ENCODE results near the gene GPC6.
A peak's percentile ranks its signal among the peaks of the same experiment; 100 is the strongest.
"Not testable (repeated sequence)": the region's sequence is repeated elsewhere in the genome, so short reads cannot be mapped to it uniquely, and the experiment has no call there.

The GPC6 gene

DNA sequence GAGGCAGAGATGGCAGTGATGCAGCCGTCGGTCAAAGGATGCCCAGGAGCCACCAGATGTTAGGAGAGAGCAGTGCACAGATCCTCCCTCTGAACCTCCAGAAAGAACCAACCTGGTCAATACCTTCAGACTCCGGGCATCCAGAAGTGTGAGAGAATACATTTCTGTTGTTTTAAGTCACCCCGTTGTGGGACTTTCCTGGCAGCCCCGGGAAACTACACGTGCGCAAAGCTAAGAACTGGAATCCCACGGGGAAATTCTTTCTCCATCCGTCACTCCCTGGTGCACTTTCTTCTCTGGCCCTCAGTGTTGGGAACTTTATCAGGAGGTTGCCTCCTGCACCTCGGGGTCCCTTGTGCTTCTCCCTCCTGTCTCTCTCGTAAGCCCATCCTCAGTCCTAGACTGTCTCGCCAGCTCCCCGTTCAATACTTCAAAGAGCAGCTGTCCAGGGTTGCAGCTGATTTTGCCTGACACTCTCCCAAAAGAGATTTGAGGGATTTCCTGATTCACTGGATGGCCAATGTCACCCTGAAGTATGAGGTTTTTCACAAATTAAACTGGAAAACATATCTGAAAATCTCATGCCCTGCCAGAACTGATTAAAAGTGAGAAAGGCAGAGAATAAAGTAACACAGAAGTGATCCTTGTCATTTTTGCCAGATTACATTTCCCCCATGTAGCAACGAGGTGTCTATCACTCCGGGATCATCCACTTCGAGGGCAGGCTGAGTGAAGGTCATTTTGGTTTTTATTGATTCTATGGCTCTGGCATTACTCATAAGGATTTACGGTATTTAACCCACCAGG is 1116.0 kb downstream of the GPC6 start:
- no peak for DNase-seq

DNA sequence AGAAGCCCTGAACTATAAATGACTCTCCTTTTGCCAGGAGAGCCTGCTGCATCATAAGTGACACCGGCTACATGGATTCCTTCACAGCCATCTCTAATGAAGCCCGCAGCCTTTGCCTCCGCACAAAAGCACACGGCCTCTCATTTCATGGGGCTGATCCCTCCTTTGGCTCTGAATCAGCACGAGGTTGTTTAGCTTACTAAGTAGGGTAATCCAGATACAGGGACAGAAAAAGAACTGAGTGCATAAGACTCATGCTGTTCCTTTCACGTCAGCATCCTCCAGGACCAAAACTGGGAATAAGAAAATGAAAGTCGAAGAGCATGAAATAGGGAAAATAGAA is 1116.6 kb downstream of the GPC6 start:
- no peak for DNase-seq

DNA sequence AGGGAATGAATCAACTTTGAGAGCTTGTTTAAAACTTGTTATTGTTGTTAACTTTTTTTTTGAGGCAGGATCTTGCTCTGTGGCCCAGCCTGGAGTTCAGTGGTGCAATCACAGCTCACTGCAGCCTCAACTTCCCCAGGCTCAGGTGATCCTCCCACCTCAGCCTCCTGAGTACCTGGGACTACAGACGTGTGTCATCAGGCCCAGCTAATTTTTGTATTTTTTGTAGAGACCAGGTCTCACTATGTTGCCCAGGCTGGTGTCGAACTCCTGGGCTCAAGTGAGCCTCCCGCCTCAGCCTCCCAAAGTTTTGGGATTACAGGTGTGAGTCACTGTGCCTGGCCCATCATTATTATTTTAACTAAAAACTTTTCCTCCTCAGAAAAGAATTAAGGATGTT is 1117.1 kb downstream of the GPC6 start:
- not testable (repeated sequence) for DNase-seq

DNA sequence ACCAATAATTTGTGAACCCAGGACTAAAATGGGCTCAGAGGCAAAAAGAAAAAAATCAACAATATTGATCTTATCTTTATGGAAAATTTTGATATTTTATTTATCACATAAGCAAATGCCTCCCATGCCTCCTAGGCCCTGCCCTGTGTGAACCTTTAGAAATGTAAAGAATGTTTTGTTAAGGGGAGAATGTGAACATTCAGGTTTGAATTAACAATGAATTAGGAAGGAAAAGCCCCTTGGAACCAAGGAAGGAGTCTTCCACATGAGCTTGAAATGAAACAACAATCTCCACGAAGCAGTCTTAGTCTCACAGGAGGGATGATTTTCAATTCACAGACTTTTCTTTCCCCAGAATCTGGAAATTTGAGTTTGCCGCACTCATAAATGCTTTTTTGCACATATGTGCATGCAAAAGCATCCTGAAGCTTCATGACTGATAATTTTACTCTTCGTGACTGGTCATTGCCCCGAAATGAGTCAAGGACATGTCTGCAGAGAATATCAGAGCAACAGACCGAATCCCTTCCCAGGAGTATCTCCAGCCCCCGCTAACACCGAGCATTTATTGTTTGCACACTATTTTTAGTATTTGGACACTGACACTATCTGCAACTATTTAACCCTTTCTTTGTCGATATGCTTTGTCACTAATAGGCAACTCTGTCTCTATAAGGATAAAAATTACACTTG is 1117.7 kb downstream of the GPC6 start:
- DNase-seq: no peak

DNA sequence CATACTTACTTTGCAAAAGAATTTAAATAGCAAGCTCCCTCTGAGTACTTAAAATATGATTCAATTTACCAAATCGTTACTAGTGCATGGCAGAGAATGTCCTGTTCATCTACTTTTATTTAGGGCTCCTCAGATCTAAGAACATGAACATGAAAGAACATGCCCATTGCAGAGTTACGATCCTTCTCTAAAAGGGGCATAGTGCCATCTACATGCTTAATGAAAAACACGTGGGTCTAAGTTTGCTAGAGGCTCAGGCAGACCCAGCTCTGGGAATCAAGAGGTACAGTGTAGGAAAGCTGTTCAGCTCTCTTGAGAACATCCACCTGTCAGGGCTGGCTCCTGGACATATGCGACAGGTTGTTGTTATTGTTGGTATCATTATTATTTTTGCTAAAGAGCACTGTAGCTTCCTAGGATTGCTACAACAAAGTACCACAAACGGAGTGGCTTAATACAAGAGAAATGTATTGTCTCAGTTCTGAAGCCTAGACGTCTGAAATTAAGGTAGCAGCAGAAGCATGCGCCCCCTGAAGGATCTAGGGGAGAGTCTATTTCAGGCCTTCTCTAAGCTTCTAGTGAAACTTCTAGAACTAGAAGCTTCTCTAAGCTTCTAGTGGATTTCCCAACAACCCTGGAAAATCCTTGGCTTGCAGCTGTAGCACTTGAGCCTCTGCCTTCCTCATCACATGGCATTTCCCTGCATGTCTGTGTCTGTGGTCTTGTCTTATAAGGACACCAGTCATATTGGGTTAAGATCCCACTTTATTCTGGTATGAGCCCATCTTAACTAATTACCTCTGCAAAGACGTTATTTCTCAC is 1119.0 kb downstream of the GPC6 start:
- DNase-seq: peak in 1 of 2 donors; percentile 1

DNA sequence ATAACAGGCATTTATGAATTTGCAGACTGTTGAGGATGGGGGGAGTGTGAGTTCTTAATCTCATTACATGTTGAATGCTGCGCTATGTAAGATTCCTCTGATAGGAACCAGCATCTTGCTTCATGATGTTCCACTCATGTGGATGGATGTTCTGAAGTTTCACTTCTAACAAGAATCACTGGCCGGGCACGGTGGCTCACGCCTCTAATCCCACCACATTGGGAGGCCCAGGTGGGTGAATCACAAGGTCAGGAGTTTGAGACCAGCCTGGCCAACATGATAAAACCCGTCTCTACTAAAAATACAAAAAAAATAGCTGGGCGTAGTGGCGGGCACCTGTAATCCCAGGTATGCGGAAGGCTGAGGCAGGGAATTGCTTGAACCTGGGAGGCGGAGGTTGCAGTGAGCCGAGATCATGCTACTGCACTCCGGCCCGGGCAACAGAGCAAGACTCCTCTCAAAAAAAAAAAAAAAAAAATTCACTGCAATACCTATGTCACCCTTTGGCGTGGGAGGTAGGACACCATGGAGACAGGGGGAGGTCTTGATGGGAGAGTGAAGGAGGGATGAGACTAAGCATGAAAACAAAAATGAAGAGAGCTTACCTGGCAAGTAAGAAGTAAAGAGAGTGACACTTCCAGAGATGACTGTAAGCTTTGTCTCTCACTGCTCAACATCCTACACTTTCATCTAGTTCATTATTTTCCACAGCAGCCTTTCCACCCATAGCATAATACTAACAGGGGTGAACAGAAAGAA is 1119.8 kb downstream of the GPC6 start:
- no peak for DNase-seq

DNA sequence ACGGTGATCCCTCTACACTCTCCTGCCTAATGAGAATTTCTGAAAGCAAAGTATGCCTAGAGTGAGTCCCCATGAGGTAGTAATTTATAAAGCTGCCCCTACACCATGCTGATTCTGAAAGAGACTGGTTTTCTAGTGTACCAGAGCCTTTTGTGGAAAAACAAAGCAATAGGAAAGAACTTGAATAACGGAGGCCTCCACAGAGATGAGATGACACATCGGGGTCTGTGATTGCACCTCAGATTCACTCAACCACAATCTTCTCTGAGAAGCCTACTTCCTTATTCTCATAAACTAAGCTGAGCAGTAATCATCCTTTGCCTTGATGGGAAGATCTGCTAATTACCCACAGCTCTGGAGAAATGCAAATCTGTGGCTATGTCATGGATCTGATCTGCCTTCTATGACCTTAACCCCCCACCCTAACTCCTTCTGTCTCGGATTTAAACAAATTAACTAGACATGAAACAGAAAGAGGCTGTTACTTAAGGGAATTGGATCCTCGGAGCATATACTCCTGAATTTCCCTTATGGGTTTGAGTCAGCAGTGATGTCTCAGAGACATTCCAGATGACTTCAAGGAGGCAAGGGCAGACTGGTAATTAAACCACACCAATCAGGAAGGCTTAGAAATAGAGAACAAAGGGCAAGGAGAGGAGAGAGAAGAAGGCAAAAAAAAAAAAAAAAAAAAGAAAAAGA is 1124.8 kb downstream of the GPC6 start:
- DNase-seq: no peak

DNA sequence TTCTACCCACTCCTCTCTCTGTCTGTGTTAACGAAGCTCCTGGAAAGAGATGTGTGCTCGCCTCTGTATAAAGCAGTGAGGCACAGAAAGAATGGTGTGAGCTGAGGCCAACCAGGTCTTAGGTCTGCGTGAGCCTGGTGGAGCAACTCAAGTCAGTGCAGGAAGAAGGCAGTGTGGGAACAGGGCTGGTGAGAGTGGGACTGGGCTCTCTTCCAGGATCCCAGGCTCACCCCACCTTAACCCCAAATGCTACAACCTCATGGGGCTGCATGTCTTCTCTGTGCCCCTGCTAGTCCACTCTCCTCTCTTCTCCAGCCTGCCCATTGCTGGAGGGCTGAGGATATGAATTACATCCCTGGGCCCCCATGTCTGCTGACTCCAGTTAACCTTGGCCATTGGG is 1125.5 kb downstream of the GPC6 start:
- no peak for DNase-seq

DNA sequence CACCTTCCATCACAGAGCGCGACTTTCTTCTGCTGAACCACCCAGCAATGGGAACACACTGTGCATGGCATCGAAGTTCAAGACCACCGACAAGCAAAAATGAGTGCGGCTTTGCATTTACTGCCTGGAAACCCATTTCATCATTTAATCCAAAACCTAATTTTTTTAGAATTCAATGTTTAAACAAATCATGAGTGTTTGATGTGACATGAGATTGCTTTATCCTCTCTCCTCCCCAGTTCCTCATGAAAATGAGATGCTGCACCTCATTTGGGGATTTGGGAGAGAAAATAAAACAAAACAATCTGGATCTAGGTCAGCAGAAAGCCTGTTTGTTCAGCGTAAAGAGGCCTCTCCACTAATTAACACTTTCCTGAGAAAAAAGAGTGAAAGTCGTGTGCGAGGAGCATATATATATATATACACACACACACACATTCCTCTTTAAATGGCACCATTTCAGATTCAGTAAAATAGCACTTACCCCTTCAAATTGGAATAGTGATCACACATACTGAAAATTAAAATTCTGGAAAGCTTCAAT is 1126.6 kb downstream of the GPC6 start:
- no peak for DNase-seq

DNA sequence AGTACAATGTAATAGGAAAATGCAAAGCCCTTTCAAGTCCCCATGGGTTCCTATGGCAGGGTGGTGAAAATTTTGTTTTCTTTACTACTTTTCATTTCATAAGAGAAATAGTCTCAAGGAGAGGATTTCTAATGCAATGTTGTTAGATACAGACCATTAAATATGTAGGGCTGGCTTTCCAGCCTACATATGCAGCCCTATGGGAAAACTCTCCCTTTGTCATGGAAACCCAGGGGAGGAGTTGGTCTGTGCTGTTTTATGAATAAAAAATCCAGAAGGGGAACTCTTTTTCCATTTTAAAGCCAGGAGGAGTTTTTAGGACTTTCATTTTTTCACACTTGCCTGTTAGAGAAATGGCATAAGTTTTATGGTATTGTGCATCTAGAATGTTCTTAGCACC is 1133.3 kb downstream of the GPC6 start:
- DNase-seq: no peak

DNA sequence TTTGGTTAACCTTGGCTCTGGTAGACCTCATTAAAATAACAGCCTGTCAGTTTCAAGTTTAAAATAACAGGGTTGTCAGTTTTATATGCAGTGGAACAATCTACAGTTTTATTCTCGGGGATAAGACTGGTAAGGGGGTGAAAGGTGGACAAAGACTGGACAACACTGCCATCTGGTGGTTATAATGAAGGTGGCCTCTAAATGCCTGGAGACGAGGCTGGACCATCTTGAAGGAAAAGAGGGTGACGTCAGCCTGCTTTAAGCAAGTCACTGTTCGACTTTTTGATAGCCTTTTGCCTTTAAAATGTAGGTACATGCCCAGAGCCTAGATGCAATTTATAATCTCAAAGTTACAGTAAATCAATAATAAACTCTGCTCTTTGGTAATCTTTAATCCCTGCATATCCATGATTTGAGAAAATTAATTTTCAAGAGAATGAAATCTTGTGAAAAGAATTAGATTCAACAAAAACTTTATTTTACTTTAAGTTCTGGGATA is 1135.9 kb downstream of the GPC6 start:
- peak; percentile 76 to 77 for DNase-seq

DNA sequence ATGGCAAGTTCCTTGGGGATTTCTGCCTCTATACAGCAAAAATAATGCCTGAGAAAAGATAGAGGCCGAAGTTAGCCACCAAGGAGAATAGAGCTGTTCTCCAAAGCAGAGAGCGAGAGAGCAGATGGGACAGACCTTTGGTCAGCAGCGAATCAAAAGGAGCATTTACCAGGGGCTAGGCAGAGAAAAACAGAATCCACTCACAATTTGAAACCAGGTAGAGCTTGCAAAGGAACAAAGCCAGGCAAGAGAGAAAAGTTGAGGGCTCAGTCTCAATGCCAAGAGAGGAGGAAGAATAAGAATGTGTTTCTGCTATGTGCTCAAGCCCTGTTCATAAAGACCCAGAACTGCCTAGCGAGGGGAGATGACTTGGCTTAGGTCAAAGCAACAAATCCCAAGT is 1140.1 kb downstream of the GPC6 start:
- DNase-seq: no peak

DNA sequence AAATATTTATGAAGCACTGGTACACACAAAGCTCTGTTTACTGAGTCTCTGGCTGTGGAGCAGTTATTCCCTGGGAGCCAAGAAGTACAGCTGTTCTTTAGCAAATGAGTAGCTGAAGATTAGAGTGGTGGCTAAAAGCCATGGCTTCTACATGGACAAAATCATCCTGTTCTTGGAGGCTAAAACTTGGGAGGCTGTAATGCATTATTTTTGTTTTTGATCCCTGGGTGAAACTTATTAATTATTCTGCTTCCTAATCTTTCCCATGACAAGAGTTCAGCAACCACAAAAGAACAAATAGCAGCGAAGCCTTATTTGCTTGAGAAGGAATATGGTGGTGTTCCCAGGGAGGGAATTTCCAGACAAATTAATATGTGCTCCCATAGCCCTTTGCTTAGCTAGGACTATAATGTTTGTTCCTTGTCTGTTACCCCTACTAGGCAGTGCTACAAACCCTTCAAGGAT is 1143.4 kb downstream of the GPC6 start:
- DNase-seq: no peak

DNA sequence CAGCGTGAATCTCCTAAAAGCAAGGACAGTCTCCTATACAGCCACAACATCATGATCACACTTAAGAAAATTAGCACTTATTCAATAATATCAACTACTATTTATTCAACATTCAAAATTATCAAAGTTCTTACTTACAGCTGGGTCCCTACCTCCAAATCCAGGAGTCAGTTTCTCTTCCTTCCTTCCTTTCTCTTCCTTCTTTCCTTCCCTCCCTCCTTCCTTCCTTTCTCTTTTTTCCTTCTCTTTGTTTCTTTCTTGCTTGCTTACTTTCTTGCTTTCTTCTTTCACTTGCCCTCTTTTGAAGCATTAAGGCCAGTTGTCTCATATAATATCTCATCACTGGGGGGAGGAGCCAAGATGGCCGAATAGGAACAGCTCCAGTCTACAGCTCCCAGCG is 1145.2 kb downstream of the GPC6 start:
- no peak for DNase-seq

DNA sequence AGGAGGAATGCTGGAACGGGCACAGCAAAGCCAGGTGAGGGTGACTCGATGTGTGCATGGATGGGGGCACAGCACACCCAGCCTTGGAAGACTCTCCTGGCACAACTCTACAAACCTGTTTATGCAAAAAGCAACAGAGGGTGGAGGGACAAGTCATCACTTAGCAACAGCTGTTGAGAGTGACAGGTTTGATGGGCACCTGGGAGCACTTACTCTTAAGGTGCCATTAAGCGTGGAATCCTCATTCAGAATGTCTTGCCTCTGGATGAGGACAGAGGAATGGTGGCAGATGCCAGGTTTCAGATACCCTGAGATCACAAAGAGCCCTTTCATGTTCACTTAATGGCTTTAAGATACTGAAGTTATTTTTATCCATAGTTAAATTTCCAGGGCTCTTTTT is 1155.9 kb downstream of the GPC6 start:
- no peak for DNase-seq

DNA sequence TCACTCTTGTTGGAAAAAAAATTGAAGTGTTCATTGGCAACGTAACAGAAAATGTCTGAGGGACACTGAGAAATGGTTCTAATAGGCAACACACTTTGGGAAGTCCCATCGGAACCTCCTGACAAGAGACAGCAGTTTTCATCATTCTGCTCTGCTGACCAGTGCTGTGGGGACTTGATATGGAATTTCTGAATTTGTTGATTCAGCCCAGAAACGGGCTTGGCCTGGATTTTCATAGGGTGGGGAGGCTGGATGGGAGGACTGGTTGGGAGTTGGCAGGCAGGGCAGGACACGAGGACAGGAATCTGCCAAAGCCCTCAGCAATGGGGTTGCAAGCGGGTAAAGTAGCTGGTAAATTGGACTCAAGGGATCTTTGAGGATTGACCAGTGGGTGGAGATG is 1156.4 kb downstream of the GPC6 start:
- no peak for DNase-seq

DNA sequence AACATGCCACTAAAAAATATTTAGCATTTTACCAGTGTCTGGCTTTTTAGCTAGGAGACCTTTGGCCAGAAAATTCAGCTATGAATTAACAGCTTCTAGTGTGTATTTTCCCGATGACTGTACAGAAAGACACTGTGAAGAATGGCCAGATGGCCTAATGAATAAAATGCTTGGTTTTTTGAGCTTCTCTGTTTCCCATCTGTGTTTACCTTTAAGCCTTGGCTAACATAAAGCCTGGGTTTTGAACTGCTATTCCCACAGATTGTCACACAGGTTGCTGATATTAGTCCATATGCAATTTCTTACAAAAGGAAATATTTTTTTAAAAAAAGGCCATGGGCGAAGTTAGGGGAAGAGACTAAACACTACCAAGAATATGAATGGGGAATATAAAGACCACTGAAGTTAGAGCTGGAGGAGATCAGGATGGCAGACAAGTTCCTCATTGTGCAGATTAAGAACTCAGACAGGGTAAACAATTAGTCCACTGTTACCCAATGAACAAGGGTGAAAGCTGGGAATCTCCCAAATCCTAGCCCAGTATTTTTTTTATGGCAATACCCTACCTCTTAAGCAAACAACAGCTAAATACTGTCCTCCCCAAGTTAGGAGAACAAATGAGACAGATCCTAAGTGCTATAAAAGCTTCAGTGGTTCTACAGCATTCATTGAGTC is 1157.8 kb downstream of the GPC6 start:
- DNase-seq: no peak

DNA sequence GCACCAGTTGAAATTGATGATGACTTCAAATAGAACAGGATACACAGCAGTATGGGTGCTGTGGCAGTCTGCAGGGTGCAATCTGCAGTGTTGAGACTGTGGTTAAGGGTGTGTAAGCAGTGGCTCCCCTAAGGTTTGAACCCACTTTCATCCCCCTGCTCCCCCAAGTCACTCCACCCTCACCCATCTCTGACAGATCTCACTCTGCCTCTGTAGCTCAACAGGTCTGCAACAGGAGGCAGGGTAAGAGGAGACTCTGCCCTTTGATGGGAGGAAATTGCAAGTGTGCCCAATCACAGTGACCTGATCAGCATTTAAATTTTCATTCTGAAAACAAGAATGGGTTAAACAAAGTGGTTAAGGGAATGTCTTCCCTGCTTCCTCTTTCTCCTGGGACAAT is 1160.4 kb downstream of the GPC6 start:
- no peak for DNase-seq

DNA sequence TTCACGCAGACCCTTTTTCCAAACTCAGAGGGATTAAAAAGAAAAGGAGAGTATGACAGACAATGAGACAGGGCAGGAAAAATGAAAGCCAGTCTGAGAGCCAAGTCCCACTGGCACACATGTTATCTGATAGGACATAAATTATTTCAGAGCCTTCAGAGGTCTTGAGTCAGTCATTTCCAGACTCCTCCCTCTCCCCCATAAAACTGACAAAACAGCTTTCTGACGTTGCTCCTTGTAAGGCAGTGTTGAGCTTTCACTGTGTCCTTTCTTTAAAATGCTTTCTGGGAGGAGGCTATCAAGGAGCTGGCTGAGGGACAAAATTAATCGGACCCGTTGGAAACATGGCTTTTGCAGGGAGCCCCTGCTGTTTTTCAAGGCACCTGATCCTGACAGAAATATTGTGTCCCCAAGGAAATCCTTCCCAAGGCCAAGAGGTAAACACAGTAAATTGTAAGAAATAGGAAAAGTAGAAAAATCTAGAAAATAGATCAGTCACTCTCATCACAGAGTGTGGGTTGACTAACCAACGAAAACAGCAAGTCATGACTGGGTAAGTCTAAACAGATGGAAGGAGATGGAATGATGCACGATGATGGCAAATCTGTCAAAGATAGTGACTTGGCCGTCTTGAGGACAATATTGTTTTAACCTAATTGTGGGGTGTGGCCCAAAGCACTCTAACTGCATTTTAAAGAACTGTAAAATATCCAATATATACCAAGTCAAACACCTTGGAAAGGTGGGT is 1163.2 kb downstream of the GPC6 start:
- DNase-seq: no peak

DNA sequence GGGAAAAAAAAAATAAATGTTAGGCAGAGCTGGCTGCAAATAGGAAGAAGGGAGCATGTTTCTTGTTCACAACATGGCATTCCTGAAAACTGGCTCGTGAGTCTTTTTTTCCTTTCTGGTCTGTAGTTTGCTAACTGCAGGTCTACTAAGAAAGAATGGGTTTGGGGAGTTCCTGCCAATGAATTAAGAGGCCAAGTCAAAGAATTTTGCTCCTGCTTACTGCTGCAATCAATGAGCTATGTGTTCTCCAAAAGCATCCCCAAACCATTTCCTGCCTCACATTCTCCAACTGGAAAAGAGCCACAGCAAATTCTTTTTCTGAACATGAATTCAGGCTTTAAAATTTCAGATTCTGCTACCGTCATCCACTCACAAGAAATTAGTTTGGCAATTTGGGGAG is 1164.3 kb downstream of the GPC6 start:
- DNase-seq: no peak

All from inflammatory macrophage (primary cell).